Measurements from ENCODE around the gene TBC1D10A. TPM values are rescaled to one million over a fixed set of nuclear protein-coding genes. Genes with fewer than 3 reads are reported as not detected.

Gene TBC1D10A
- total RNA-seq, 4 donors from 2014 or later = 46.8 to 63.9 (median 52.1) TPM

DNA sequence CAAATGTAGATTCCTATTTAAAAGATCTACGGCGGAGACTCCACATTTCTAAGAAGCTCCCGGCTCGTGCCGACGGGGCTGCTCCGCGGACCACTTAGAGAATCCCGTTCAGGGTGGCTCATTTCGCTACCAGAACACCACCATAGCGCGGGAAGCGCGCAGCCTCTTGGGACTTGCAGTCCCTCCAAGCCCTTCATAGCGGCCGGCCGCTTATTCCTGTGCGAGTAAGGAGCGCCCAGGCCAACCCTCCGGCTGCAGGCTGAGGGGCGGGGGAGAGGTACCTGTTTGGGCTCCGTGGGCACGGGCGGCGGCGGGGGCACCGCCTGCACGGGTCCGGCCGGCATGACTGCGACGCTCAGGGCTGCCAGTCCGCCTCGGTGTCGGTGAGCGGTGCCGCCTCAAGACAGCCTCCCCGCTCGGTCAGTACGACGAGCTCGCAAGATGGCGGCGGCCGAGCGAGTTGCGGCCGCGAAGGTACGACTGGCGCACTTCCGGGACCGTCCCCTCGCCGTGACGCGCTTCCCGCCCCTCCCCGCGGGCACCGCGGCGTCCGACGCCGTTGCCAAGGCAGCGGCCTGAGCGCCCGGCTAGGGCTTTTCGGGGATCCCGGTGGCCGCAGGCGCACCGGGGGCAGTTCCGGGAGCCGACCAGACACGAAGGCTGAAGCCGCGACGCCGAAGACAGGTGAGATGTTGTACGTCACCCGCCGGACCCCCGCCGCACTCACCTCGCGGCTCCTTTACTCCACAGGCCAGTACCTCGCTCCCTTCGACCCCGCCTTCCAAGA is 29.9 kb upstream of the TBC1D10A start, which contains the start of the genes CCDC157 and SF3A1:
CCDC157 (plus strand) TSS at position 559 of the 787 bp plus-strand sequence. CDS start 8,994 bp downstream, outside the sequence.
SF3A1 (minus strand) TSS at position 446 of the 787 bp plus-strand sequence; CDS start at position 344, 102 bp downstream.
- TF ChIP-seq POLR2A (IDR thresholded peaks at IDR 0.05) = peak; percentile 81 to 93
- peak; percentile 82 to 99 for TF ChIP-seq EP300 (IDR thresholded peaks at IDR 0.05)
- TF ChIP-seq, protein P1, sequence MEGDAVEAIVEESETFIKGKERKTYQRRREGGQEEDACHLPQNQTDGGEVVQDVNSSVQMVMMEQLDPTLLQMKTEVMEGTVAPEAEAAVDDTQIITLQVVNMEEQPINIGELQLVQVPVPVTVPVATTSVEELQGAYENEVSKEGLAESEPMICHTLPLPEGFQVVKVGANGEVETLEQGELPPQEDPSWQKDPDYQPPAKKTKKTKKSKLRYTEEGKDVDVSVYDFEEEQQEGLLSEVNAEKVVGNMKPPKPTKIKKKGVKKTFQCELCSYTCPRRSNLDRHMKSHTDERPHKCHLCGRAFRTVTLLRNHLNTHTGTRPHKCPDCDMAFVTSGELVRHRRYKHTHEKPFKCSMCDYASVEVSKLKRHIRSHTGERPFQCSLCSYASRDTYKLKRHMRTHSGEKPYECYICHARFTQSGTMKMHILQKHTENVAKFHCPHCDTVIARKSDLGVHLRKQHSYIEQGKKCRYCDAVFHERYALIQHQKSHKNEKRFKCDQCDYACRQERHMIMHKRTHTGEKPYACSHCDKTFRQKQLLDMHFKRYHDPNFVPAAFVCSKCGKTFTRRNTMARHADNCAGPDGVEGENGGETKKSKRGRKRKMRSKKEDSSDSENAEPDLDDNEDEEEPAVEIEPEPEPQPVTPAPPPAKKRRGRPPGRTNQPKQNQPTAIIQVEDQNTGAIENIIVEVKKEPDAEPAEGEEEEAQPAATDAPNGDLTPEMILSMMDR (IDR thresholded peaks at IDR 0.05) = peak in 2 of 5 experiments; percentile 47 to 64
- Histone ChIP-seq H3K27me3 (no peaks in the 10 kb centered on the region), H3K27ac (peak within 1 kb of the TSS; percentile 84 to 100 (median 97)), H3K9me3 (no peaks in the 10 kb centered on the region), H3K4me1 (peaks cover 0 to 43% (median 30%) of the 10 kb centered on the region in 4 donors), H3K4me3 (peak within 1 kb of the TSS; percentile 56 to 98 (median 80)), H3K36me3 (peaks cover 0 to 15% (median 11%) of the 10 kb centered on the region in 3 donors)
- peak; percentile 60 to 65 for DNase-seq (ENCODE audit: low spot score in 2 of 2)
- 0 to 1% methylated on average over 43 to 51 of the region's 91 CpGs for WGBS, 2 donors

DNA sequence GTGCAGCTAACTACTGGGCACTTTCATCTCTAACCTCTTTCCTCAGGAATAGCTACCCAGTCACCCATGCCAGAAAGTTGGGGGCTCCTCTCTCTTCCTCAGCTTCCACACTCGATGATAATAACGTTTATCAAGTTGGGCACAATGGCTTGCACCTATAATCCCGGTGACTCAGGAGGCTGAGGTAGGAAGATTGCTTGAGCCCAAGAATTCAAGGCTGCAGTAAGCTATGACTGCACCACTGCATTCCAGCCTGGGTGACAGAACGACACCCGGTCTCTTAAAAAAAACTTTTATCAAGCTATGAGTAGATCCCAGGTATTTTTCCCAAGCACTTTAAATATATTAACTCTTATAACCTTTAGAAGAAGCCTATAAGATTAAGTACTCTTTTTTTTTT is 27.9 kb upstream of the TBC1D10A start:
- no peaks in the 10 kb centered on the region for H3K9me3 ChIP-seq
- 47 to 71% methylated on average over 5 of the region's 5 CpGs for WGBS, 2 donors
- no peaks in the 10 kb centered on the region for H3K27me3 ChIP-seq
- H3K27ac ChIP-seq = peak overlapping the region in 1 of 4 donors; percentile 100
- H3K4me1 ChIP-seq = peaks cover 0 to 59% (median 30%) of the 10 kb centered on the region in 4 donors
- no peak for DNase-seq (ENCODE audit: low spot score in 2 of 2)
- peaks cover 0 to 35% (median 11%) of the 10 kb centered on the region in 3 donors for H3K36me3 ChIP-seq
- TF ChIP-seq POLR2A (IDR thresholded peaks at IDR 0.05) (no peak), EP300 (IDR thresholded peaks at IDR 0.05) (no peak)
- H3K4me3 ChIP-seq = peak overlapping the region in 1 of 4 donors; percentile 98

DNA sequence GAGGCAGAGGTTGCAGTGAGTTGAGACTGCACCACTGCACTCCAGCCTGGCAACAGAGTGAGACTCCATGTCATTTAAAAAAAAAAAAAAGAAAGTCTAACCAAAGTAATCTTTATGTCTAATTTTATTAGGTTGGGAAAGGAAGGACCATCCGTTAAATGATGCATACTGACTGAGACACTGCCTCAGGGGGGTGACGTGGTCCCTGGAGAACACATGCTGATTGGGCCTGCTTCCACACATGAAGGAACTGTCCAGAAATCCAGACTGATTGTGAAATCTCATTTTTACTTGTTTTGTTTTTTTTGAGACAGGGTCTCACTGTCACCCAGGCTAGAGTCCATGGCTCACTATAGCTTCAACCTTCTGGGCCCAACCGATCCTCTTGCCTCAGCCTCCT is 24.5 kb upstream of the TBC1D10A start:
- peaks cover 0 to 65% (median 28%) of the 10 kb centered on the region in 4 donors for H3K4me1 ChIP-seq
- 93 to 94% methylated on average over 3 of the region's 3 CpGs for WGBS, 2 donors
- H3K9me3 ChIP-seq = no peaks in the 10 kb centered on the region
- no peak overlapping the region for H3K4me3 ChIP-seq
- H3K36me3 ChIP-seq = peaks cover 0 to 64% (median 11%) of the 10 kb centered on the region in 3 donors
- H3K27me3 ChIP-seq = no peaks in the 10 kb centered on the region
- TF ChIP-seq, protein P1 (IDR thresholded peaks at IDR 0.05) = no peak
- TF ChIP-seq POLR2A (IDR thresholded peaks at IDR 0.05) (no peak), EP300 (IDR thresholded peaks at IDR 0.05) (no peak)
- no peak overlapping the region for H3K27ac ChIP-seq
- no peak for DNase-seq (ENCODE audit: low spot score in 2 of 2)

DNA sequence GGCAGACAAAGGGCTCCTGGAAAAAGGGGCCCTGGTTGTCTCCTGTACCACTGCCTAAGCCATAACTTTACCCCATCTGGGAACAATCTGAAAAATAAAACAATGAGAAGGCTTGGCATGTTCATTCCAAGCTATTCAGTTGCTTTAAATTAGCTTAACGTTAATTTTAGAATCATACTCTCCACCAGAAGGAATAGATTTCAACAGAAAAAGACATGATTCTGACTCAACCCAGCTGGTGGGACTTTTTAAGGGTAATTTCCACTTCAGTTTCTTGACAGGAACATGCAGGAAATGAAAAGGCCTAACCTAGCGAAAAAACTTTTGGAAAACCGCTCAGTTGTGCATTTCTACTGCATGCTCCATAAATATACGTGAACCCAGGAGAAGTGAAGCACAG is 22.1 kb upstream of the TBC1D10A start:
- H3K4me3 ChIP-seq = no peak overlapping the region
- H3K9me3 ChIP-seq = no peaks in the 10 kb centered on the region
- no peak for DNase-seq (ENCODE audit: low spot score in 2 of 2)
- WGBS, 2 donors = 74 to 78% methylated on average over 4 of the region's 4 CpGs
- peaks cover 2 to 88% (median 36%) of the 10 kb centered on the region in 3 donors for H3K36me3 ChIP-seq
- H3K27me3 ChIP-seq = no peaks in the 10 kb centered on the region
- TF ChIP-seq EP300 (IDR thresholded peaks at IDR 0.05) = no peak
- no peak for TF ChIP-seq POLR2A (IDR thresholded peaks at IDR 0.05)
- TF ChIP-seq, protein P1 (IDR thresholded peaks at IDR 0.05) = no peak
- no peak overlapping the region for H3K27ac ChIP-seq
- peaks cover 0 to 50% (median 10%) of the 10 kb centered on the region in 4 donors for H3K4me1 ChIP-seq

DNA sequence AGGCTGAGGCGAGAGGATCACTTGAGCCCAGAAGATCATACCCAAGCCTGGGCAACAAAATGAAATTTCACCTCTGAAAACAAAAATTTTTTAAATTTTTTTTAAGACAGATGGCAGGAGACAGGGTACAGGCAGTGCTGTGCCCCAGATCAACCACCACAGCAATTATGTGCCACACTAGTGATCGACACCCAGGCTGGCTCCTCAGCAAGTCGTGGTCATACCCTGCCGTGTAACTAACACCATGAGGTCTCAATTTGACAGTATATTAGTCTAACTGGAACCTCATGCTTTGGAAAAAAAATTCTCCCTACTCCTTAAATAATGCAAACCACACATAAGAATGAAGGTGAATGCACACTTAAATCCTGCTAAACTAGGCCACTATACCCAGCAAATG is 21.7 kb upstream of the TBC1D10A start:
- Histone ChIP-seq H3K4me3 (no peak overlapping the region), H3K9me3 (no peaks in the 10 kb centered on the region), H3K4me1 (peaks cover 0 to 50% (median 11%) of the 10 kb centered on the region in 4 donors), H3K27ac (no peak overlapping the region), H3K36me3 (peaks cover 2 to 92% (median 40%) of the 10 kb centered on the region in 3 donors), H3K27me3 (no peaks in the 10 kb centered on the region)
- no peak for DNase-seq (ENCODE audit: low spot score in 2 of 2)
- WGBS, 2 donors = 79 to 86% methylated on average over 4 of the region's 4 CpGs
- TF ChIP-seq, protein P1 (IDR thresholded peaks at IDR 0.05) = no peak
- TF ChIP-seq POLR2A (IDR thresholded peaks at IDR 0.05) = no peak
- TF ChIP-seq EP300 (IDR thresholded peaks at IDR 0.05) = no peak

Data from tibial nerve (tissue), 4 donors.